DMS 273 (cell line): Measurements from ENCODE around the gene ATOH8.

Experiments
- DNase-seq: peaks from one replicate; lab custom pipeline; 2025; ENCODE audit not compliant: unreplicated experiment; lab: John Stamatoyannopoulos, UW

Gene ATOH8

DNA sequence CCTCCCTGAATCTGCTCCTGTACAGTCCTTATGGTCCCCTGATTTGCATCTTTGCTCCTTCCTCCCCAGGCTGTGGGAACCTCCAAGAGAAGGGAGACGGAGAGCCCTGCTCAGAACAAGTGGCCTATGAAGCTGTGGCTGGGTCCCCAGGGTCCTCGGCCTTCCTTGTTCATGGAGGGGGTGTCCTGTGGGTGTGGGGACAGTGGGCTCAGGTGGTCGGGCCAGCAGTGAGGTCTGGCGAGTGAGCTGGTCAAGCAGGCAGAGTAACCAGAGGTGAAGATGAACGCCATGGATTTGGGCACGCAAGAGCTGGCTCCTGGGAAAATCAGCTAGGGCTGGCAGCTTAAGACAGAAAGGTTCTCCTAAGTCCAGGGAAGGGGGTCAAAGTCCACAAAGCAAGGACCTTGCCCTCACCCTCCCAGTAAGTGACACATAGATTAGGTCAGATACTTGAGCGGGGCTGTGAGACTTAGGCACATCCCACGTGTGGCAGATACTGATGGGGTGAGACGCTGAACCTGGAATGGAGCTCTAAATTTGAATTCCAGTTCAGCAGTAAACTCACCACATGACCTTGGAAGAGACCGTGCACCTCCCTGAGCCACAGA is 34.8 kb upstream of the ATOH8 start:
- no peak for DNase-seq

DNA sequence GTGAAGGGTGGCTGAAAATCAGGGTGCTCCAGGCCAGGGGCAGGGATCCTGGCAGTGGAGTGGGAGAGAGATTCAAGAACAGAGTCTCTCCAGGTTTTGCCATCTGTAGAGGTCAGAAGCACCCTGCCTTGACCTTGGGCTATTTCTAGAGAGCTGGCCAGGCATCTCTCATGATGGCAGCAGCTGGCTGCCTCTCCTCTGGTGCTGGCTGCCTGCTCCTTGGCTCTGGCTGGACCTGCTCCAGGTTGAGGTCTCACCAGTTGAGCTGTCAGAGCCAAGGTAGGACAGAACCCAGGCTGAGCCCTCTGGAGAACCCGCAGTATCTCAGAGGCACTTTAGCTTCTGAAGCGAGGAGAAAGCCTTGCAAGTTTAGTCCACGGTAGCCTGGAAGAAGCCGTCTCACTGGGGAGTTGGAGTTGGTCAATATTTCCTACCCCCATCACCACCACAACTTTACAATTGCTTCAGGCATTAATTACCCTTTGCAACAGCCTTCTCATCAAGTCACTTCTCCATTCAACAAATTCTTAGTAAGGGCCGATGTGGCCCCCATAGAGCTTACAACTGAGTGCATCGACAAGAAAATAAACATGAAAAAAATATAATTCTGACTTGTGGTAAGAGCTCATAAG is 34.1 kb upstream of the ATOH8 start:
- no peak for DNase-seq

DNA sequence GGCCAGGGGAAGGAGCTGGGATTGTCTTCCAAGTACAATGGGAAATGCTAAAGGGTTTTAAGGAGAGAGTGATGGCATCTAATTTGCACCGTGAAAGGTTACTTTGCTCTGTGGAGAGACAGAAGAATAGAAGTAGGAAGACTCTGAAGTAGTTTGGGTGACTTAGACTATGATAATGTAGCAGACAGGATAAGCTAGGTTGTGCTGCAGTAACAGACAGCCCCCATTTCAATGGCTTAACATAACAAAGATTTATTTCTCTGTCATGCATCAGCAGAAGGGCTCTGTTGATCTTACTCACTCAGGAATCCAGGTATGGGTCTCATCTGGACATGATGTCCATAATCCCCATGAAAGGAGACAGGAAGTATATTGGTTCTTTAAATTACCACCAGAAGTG is 33.3 kb upstream of the ATOH8 start:
- DNase-seq, result no peak

DNA sequence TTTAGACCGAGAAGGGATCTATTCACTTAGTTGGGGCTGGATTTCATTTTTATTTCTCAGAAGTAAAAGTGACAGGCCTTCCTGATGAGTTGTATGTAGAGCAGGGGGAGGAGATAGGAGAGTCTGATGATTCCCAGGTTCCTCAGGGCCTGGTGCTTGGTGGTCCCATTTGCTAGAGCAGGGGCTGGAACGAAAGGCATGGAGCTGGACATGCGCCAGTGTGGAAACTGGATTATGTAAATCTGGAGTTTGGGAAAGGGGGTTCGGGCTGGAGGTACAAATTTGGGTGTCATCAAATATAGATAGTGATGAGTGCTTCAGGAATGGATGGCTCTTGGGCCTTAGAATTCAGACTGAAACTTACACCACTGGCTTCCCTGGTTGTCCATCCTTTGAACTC is 32.1 kb upstream of the ATOH8 start:
- DNase-seq, result no peak

DNA sequence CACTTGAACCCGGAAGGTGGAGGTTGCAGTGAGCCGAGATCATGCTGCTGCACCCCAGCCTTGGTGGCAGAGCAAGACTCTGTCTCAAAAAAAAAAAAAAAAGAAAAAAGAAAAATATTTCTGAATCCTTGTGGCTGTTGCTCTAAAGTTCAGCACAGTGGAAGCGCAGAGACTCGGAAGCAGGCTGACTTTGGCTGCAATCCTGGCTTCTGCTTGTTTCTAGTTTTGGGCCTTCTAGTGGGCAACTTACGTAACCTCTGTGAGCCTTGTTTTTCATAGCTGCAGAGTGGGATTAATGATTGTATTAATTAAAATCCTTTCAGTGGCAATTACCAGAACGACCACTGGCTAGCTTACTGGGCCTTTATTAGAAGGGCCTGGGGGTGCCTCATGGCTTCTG is 31.3 kb upstream of the ATOH8 start:
- no peak for DNase-seq

DNA sequence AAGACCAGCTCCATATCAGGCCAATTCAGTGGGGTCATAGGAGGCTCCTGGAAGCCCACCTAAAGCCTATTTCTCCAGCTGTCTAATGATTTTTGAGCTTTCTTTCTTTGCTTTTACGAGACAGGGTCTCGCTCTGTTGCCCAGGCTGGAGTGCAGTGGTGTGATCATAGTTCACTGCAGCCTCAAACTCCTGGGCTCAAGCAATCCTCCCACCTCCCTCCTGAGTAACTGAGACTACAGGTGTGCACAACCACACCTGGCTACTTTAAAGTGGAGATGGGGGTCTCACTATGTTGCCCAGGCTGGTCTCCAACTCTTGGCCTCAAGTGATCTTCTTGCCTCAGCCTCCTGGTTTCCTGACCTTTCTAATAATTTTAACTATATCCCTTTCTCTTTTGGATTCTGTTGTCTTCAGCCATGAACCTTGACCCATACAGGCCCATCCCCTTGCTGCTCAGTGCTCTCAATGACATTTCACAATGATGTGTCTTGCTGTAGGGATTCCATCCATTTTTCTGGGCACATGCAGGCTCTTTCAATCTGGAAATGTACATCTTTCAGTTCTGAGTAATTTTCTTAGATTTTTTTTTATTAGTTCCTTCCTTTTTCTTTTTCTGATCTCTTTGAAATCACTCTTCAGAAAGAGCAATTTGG is 30.0 kb upstream of the ATOH8 start:
- DNase-seq, result no peak

DNA sequence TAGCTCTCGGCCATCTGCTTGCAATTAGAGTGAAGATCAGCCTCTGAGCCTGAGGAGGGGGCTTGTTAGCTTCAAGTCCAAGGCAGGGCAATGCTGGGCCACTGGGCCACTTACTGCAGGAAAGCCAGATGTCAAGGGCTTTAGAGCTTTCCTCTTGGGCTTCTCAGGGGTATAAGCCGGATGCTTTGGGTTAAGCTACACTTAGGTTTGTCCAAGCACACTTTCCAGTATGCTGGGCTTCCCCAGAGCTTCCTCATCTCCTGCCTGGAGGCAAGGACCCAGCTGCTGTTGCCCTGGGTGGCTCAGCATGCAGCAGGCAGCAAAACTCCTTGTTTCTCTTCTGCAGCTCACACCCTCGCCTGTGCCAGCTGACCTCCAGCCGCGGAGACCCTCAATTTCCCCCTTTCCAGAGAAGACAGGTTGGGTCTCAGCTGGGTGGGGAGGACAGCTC is 29.0 kb upstream of the ATOH8 start:
- peak; percentile 44 for DNase-seq

DNA sequence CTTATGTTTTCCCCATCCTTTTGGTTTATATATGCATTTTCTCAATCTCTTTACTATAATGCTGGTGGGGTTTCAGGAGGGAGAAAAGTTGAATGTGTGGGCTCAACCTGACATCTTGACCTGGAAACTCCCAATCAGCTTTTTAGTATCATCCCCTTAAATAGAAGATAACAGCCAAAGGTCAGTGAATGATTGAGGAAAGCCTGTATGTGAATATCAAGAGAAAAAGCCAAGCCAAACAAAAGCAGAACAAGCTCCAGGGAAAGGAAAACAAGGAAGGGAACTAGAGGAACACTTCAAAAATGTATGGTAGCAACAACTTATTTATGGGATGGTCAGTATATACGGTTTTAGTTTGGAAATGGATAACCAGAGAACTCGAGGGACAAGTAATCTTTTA is 28.3 kb upstream of the ATOH8 start:
- DNase-seq, result no peak

DNA sequence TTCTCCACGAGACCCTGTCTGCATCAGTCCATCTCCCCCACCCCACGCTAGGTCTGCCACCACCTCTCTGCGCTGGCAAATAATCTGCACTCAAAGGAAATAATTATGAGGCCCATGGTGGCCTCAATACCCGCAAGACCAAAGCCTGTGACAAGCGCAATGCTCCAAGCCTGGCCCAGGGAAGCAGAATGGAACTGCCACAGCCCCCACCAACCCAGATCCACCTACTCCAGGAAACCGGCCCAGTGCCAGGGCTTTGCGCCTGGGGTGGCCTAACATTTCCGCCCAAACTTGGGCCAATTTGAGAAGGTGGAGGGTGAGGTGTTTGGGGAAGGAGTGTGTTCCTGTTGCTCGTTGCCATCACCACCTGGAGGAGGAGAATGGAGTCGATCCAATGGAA is 26.0 kb upstream of the ATOH8 start:
- DNase-seq, result no peak

DNA sequence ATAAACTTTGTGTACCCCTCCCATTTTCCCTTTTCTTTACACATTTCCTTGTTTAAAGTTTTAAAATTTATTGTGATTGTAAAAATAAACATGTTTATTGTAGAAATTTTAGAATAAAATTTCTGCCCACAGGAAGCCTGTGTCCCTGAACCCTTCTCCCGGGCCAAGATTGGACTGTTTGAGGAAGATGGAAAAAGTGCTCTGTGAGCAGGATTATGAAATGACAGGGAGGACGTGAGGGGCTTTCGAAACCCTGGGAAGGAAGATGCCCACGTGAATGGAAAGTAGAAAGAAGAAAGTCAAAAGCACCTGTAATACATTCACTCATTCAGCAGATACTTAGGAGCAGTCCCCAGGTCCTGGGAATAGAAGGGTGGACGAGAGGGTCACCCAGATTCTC is 25.4 kb upstream of the ATOH8 start:
- DNase-seq, result no peak

DNA sequence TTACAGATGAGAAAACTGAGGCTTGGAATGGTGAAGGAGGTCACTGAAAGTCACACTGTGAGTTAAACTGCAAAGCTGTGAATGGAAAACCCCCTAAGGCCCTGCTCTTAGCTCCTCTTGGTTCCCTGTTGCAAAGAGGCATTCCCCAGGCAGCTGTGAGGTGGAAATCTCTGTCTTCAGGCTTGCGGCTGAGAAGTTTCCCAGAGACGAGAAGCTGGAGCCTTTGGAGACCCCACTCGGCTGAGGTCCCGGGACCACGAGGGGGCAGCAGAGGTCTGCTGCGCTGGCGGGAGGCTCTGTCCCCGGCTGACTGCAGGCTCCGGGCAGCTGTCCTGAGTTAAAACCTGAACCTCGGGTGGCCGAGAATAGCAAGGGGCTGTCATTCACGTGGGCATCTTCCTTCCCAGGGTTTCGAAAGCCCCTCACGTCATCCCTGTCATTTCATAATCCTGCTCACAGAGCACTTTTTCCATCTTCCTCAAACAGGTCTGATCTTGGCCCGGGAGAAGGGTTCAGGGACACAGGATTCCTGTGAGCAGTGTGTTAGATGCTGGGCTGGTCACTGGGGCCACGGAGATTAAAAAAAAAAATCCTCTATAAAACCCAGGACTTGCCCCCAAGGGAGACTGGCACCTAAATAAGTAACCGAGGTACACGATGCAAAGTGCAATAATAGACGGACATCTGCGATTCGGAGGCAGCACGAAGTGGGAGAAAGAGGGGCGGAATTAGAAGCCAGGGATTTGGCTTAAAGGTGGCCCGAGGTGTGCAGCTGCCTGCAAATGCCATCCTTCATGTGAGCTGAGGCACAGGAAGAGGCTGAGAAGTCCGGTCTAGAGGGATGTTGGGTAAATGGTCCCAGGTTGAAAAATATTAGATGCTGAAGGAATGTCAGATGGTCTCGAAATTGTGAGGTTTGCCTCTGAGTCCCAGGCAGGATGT is 24.6 kb upstream of the ATOH8 start:
- DNase-seq, result peak; percentile 92

DNA sequence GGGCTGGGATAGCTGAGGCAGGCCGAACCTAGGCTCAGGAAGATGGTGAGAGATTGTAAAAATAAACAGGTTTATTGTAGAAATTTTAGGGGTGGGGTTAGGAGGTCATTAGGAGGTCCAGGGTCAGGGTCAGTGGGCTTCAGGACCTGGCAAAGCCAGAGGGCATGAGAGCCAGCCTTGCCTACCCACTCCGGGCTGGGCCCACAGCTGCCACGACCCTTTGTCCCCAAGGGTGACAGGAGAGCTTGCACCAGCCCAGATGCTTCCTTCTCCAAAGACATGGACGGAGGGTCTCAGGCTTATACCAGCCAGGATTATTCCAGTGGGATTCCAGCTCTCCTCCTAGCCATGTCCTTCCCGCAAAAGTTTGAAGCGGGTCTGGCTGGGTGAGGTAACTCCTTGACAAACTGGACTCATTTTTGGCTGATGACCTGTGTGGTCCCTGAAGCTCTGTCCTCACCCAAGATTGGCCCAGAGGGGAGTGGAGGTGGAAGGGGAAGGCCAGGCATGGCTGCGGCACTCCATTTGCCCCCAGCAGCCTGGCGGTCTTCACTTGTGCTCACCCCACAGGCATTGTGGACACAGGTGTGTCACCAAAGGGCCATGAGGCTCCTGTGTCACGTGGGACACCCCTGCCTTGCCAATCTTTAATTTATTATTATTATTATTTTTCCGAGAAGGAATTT is 23.8 kb upstream of the ATOH8 start:
- no peak for DNase-seq

DNA sequence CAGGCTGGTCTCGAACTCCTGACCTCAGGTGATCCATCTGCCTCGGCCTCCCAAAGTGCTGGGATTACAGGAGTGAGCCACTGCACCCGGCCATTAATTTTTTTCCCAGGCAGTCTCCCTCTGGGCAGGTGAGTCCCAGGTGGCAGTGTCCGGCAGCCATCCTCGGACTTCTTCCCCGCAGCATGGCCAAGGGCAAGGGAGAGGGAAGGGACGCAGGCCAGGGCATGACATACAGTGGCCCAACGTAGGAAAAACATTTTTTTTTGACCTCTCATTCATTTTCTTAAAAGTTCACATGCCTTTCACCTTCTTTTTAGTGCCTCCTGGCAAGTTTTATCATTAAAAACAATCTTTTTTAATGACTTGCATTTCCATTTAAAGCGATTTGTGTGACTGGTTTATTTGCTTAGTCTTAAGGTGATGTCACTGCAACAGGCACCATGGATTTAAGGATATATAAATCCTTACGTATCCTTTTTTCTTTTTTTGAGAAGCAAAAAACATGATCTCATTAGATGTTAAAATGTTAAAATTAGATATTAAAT is 23.0 kb upstream of the ATOH8 start:
- DNase-seq, result no peak

DNA sequence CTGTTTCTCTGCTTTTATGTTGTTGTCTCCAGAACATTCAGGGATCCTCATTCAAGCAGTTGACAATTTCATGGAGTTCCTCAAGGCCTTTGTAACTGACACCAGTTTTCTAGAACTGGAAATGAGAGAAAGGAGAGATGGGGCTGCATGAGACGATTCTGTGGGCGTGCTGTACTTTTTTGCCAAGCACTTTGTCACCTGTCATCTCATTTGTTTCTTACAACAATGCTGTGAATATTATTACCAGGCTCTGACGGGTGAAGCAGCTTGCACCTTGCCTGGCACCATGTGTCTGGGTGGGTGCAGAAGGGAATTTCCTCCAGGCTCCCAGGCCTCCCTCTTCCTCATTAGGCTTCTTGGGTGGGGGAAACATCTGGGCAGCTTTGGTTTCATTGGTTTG is 22.2 kb upstream of the ATOH8 start:
- no peak for DNase-seq

DNA sequence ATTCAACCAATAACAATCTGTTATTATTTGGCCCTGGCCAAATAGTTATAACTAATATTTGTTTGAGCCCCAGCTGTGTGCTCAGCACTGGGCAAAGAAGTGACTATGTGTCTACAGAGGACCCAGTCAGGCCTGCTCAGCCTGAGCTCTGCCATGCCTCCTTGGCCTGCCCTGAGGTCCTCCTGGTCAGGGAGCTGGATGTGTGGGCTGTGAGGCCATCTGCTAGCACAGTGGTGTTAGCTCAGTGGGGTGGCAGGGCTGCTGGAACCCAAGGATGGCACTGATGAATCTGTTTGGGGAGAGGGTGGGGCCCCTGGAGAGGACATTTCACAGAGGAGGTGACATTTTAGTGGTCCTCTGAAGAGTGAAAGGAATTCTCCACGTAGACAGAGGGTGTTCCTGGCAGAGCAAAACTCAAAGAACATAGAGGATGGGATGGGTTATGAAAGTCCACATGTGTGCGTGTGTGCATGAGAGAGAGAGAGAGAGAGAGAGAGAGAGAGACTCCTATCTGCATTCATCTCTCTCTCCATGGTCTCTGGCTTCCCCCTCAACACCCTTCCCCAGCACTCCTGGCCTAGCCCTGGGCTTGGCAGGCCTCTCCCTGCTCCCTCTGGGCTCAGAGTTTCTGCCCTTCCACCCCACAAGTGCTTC is 21.2 kb upstream of the ATOH8 start:
- no peak for DNase-seq

DNA sequence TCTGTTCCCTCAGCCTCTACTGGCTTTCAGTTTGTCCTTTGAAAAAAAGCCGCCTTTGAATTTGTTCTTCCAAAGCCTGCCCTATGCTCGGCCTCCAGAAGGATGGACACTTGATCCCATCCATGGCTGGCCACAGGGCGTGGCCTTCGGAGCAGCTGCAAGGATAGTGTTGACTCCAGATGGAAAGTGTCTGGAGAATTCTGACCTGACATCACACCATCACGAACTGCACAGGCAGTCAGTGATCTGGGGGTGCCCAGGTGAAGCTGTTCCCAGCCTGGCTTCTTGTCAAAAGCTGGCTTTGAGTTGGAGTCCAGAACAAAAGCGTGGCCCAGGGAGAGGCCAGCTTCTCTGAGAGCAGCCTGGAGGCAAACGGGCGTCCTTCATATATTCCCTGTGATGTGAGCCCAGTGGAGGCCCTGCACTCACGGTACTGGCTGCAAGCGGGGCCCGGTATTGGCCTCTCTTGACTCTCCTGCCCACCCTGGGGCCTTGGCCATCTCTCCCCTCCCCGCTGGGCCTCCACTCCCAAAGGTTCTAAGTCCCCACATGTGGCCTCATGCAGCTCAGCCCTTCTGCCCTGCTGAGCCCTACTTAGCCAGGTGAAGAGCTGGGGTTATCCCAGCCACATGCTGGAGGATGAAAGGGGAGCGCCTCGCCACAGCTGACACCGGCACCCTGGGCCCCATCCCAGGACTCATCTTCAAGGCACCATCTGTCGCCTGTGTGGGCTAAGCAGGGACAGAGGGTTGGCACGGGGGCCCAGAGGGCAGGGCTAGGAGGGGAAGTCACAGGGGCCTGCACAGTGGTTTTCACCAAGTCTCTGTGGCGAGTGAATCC is 20.4 kb upstream of the ATOH8 start:
- peak; percentile 86 for DNase-seq

DNA sequence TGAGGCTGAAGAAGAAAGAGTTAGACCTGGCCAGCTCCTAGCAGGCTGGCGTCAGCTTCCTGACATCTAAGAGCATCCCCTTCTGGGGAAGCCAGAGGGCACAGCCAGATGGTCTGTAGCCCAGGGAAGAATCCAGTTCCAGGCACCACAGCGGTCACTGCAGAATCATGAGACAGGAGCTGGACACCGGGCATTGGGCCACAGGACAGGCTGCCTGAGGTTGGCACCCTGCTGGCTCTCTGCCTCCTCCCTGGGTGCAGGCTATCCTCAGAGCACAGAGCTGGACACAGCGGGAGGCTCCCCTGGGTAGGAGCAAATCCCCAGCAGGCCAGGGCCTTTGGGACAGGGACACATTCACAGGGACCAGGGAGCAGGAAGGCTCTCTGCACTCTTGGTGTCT is 19.8 kb upstream of the ATOH8 start:
- peak; percentile 86 for DNase-seq

DNA sequence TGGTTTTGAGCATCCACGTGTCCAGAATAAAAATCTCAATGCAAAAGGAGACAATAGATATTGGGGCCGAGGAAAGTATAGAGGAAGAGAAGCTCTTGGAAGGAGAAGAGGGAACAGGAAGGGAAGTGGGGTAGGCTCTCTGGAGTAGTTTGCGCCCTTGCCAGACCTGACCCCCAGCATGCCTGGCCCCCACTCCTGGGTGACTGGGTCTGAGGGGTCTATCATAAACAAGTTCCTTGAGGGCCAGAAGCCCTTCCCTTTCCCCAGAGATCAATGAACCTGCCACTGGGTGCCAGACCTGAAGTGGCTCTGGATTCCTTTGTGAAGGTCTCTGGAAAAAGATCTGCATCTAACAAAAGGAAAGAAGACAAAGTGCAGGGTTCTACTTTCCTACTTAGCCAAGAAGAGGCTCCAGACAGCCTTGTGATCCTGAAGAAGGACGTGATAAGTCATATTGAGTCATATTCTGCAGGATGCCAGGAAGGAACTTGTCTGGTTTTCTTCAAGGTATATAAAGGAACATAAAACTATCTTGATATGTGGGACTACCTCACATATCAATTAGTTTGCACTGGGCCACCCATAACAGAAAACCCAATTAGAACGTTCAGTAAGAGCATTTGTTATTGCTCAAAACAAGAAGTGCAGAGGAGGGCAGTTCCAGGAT is 18.7 kb upstream of the ATOH8 start:
- DNase-seq, result no peak

DNA sequence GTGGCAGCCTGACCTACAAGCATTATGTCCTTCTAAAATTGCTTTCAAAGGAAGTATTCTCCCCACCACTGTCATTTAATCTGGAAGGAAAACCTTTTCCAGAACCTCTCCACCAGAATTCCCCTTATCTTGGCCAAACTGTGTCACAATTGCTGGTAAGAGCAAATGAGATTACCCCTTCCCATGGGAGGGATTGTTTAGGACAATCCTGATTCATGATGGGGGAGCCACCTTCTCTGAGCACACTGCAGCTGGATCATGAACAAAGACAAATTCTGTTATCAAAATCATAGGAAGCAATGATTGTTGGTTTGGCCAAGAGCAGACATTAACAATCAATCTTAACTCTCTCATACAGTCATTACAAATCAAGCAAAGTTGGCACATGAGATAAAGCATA is 18.1 kb upstream of the ATOH8 start:
- no peak for DNase-seq
